GM12864 (cell line): ENCODE data around the gene HMGA1.

Experiments used
- DNase-seq: peaks from one replicate; pipeline ENCODE4 v3.0.0-alpha.2; 2011; ENCODE audit warnings: low read depth
- H3K4me3 ChIP-seq: 2 replicates; pipeline ENCODE4 v1.5.1; 2011; ENCODE audit warnings: mild to moderate bottlenecking, low read depth, low read length, control low read depth
- CTCF ChIP-seq: IDR thresholded peaks from 2 replicates; pipeline ENCODE4 v1.5.1; 2011; ENCODE audit warnings: low read depth, mild to moderate bottlenecking, moderate library complexity, low read length, control low read depth, inconsistent platforms; ENCODE audit errors: missing control alignments

HMGA1 gene

GRCh38 chr6:34274129-34274528 is 37.5 kb downstream of the HMGA1 start:
- no peak for TF ChIP-seq CTCF
- DNase-seq: no peak
- no peak overlapping the region for H3K4me3 ChIP-seq

DNA sequence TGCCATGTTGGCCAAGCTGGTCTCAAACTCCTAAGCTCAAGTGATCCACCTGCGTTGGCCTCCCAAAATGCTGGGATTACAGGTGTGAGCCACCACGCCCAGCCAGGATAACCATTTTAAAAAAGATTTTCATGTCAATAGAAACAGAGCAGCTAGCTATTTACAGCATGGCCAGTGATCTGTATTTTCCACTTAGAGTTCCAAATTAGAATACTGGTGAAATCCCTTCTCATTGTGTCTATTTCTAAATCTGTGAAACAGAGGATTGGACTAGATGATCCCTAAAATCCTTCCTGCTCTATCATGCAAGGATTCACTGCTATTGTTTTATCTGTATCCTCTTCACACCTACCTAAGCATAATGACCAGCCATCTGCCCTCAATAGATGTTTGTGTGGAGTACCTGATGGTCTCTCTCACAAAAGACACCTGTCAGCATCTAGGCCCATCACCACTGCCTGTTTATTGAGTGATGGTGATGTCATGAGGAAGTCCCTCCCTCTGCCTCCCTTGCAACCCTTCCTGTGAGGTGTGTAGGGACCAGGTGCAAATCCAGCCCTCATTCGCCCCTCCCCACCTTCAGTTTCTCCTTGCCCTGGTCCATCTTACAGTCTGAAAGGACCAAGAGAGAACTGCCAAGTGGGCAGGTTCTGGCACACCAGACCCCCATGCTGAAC is 38.6 kb downstream of the HMGA1 start:
- H3K4me3 ChIP-seq: no peak overlapping the region
- DNase-seq: no peak
- TF ChIP-seq CTCF: no peak

GRCh38 chr6:34276191-34276590 is 39.5 kb downstream of the HMGA1 start:
- no peak overlapping the region for H3K4me3 ChIP-seq
- no peak for TF ChIP-seq CTCF
- no peak for DNase-seq

- TF ChIP-seq CTCF: no peak
- no peak overlapping the region for H3K4me3 ChIP-seq
- no peak for DNase-seq
These were observed 40.4 kb downstream of the HMGA1 start for GRCh38 chr6:34276881-34277762.

GRCh38 chr6:34277763-34278112 is 41.1 kb downstream of the HMGA1 start:
- DNase-seq: no peak
- TF ChIP-seq CTCF: no peak

GRCh38 chr6:34278833-34279232 is 42.2 kb downstream of the HMGA1 start:
- H3K4me3 ChIP-seq: no peak overlapping the region
- TF ChIP-seq CTCF: no peak
- DNase-seq: no peak

More at GRCh38 chr6:34277763-34278112, 41.1 kb downstream of the HMGA1 start:
- H3K4me3 ChIP-seq: no peak overlapping the region

DNA sequence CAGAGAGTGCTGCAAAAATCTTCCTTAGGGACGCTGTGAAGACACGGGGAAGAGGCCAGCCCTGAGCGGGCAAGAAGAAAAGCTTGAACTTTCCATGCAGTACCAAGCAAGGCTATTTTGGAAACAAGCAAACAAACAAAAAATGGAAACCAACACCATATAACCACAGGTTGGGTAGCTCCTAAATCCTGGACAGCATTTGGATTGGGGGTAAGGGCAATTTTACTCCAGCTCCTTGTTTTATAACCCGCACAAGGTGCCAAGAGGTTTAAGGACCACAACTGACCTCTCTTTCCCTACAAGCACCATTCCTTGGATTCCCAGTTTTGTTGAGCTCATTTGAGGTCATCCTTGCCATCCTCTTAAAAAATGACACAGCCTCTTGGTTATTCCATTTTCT is 43.5 kb downstream of the HMGA1 start:
- H3K4me3 ChIP-seq: no peak overlapping the region
- TF ChIP-seq CTCF: no peak

More for the DNA sequence above, 43.5 kb downstream of the HMGA1 start:
- no peak for DNase-seq
